ENCODE data around the gene INO80C. TPM values are rescaled to one million over a fixed set of nuclear protein-coding genes. Genes with fewer than 3 reads are reported as not detected.

The INO80C gene
- total RNA-seq, 1 experiment from 2014 or later: 42.3 TPM

GRCh38 chr18:35542356-35542755, 44.6 kb upstream of the INO80C start (continued):
- no peak for TF ChIP-seq NR2C2 (CRISPR knock-in tag; IDR thresholded peaks at IDR 0.05)
- TF ChIP-seq EMX1 (CRISPR knock-in tag; IDR thresholded peaks at IDR 0.05): no peak
- TF ChIP-seq ZSCAN18 (CRISPR knock-in tag; IDR thresholded peaks at IDR 0.05): no peak
- TF ChIP-seq, protein P1, sequence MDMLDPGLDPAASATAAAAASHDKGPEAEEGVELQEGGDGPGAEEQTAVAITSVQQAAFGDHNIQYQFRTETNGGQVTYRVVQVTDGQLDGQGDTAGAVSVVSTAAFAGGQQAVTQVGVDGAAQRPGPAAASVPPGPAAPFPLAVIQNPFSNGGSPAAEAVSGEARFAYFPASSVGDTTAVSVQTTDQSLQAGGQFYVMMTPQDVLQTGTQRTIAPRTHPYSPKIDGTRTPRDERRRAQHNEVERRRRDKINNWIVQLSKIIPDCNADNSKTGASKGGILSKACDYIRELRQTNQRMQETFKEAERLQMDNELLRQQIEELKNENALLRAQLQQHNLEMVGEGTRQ (CRISPR knock-in tag; IDR thresholded peaks at IDR 0.05): no peak
- TF ChIP-seq CBFB (CRISPR knock-in tag; IDR thresholded peaks at IDR 0.05; ENCODE audit: low read depth): no peak
- TF ChIP-seq ELF4 (CRISPR knock-in tag; IDR thresholded peaks at IDR 0.05; ENCODE audit: low read depth): no peak
- TF ChIP-seq, protein P2, sequence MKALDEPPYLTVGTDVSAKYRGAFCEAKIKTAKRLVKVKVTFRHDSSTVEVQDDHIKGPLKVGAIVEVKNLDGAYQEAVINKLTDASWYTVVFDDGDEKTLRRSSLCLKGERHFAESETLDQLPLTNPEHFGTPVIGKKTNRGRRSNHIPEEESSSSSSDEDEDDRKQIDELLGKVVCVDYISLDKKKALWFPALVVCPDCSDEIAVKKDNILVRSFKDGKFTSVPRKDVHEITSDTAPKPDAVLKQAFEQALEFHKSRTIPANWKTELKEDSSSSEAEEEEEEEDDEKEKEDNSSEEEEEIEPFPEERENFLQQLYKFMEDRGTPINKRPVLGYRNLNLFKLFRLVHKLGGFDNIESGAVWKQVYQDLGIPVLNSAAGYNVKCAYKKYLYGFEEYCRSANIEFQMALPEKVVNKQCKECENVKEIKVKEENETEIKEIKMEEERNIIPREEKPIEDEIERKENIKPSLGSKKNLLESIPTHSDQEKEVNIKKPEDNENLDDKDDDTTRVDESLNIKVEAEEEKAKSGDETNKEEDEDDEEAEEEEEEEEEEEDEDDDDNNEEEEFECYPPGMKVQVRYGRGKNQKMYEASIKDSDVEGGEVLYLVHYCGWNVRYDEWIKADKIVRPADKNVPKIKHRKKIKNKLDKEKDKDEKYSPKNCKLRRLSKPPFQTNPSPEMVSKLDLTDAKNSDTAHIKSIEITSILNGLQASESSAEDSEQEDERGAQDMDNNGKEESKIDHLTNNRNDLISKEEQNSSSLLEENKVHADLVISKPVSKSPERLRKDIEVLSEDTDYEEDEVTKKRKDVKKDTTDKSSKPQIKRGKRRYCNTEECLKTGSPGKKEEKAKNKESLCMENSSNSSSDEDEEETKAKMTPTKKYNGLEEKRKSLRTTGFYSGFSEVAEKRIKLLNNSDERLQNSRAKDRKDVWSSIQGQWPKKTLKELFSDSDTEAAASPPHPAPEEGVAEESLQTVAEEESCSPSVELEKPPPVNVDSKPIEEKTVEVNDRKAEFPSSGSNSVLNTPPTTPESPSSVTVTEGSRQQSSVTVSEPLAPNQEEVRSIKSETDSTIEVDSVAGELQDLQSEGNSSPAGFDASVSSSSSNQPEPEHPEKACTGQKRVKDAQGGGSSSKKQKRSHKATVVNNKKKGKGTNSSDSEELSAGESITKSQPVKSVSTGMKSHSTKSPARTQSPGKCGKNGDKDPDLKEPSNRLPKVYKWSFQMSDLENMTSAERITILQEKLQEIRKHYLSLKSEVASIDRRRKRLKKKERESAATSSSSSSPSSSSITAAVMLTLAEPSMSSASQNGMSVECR (CRISPR knock-in tag; IDR thresholded peaks at IDR 0.05; ENCODE audit: borderline replicate concordance): no peak

DNA sequence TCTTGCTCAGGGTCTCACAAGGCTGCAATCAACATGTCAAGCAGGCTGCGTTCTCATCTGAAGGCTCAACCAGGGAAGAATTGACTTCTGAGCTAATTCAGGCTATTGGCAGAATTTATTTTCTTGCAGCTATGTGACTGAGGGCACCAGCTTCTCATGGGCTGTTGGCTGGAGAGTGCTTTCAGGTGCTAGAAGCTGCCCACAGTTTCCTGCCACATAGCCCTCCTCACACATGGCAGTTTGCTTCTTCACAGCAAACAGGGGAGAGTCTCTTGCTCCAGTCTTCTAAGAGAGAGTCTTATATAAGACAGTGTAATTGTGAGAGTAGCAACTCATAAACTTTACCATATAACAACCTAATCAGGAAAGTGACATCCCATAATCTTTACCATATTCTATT, 37.5 kb upstream of the INO80C start:
- POLR2A ChIA-PET: no interaction called here
- no peak for ATAC-seq
- Mint-ChIP-seq H3K36me3 (peaks cover 17% of the 10 kb centered on the region), H3K4me1 (no peaks in the 10 kb centered on the region), H3K27ac (no peak overlapping the region), H3K4me3 (no peak overlapping the region), H3K27me3 (ENCODE audit: low read depth) (no peaks in the 10 kb centered on the region; the same call in 1 of the 2 replicates), H3K9me3 (peaks cover 44% of the 10 kb centered on the region)
- no peak for DNase-seq (ENCODE audit: low spot score)
- CTCF ChIA-PET: no interaction called here
- TF ChIP-seq, protein P3, sequence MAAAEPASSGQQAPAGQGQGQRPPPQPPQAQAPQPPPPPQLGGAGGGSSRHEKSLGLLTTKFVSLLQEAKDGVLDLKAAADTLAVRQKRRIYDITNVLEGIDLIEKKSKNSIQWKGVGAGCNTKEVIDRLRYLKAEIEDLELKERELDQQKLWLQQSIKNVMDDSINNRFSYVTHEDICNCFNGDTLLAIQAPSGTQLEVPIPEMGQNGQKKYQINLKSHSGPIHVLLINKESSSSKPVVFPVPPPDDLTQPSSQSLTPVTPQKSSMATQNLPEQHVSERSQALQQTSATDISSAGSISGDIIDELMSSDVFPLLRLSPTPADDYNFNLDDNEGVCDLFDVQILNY (CRISPR knock-in tag; IDR thresholded peaks at IDR 0.05): no peak
- TF ChIP-seq, protein P4, sequence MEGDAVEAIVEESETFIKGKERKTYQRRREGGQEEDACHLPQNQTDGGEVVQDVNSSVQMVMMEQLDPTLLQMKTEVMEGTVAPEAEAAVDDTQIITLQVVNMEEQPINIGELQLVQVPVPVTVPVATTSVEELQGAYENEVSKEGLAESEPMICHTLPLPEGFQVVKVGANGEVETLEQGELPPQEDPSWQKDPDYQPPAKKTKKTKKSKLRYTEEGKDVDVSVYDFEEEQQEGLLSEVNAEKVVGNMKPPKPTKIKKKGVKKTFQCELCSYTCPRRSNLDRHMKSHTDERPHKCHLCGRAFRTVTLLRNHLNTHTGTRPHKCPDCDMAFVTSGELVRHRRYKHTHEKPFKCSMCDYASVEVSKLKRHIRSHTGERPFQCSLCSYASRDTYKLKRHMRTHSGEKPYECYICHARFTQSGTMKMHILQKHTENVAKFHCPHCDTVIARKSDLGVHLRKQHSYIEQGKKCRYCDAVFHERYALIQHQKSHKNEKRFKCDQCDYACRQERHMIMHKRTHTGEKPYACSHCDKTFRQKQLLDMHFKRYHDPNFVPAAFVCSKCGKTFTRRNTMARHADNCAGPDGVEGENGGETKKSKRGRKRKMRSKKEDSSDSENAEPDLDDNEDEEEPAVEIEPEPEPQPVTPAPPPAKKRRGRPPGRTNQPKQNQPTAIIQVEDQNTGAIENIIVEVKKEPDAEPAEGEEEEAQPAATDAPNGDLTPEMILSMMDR (IDR thresholded peaks at IDR 0.05): no peak
- TF ChIP-seq MYBL2 (CRISPR knock-in tag; IDR thresholded peaks at IDR 0.05) (no peak), FOXP1 (CRISPR knock-in tag; IDR thresholded peaks at IDR 0.05; ENCODE audit: borderline replicate concordance) (no peak), ZNF317 (CRISPR knock-in tag; IDR thresholded peaks at IDR 0.05; ENCODE audit: borderline replicate concordance, low read depth) (no peak), SMAD3 (CRISPR knock-in tag; IDR thresholded peaks at IDR 0.05; ENCODE audit: borderline replicate concordance) (no peak), ATF3 (CRISPR knock-in tag; conservative IDR thresholded peaks at IDR 0.05) (no peak), SP1 (CRISPR knock-in tag; conservative IDR thresholded peaks at IDR 0.05) (no peak), ZNF416 (CRISPR knock-in tag; IDR thresholded peaks at IDR 0.05) (no peak), ZBTB21 (CRISPR knock-in tag; IDR thresholded peaks at IDR 0.05; ENCODE audit: borderline replicate concordance) (no peak), KAT7 (CRISPR knock-in tag; IDR thresholded peaks at IDR 0.05; ENCODE audit: borderline replicate concordance) (no peak), TP53 (CRISPR knock-in tag; IDR thresholded peaks at IDR 0.05) (no peak), ZNF219 (CRISPR knock-in tag; IDR thresholded peaks at IDR 0.05; ENCODE audit: borderline replicate concordance) (no peak)
- TF ChIP-seq, protein P5, sequence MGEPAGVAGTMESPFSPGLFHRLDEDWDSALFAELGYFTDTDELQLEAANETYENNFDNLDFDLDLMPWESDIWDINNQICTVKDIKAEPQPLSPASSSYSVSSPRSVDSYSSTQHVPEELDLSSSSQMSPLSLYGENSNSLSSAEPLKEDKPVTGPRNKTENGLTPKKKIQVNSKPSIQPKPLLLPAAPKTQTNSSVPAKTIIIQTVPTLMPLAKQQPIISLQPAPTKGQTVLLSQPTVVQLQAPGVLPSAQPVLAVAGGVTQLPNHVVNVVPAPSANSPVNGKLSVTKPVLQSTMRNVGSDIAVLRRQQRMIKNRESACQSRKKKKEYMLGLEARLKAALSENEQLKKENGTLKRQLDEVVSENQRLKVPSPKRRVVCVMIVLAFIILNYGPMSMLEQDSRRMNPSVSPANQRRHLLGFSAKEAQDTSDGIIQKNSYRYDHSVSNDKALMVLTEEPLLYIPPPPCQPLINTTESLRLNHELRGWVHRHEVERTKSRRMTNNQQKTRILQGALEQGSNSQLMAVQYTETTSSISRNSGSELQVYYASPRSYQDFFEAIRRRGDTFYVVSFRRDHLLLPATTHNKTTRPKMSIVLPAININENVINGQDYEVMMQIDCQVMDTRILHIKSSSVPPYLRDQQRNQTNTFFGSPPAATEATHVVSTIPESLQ (CRISPR knock-in tag; IDR thresholded peaks at IDR 0.05): no peak
- TF ChIP-seq, protein P6, sequence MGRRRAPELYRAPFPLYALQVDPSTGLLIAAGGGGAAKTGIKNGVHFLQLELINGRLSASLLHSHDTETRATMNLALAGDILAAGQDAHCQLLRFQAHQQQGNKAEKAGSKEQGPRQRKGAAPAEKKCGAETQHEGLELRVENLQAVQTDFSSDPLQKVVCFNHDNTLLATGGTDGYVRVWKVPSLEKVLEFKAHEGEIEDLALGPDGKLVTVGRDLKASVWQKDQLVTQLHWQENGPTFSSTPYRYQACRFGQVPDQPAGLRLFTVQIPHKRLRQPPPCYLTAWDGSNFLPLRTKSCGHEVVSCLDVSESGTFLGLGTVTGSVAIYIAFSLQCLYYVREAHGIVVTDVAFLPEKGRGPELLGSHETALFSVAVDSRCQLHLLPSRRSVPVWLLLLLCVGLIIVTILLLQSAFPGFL (CRISPR knock-in tag; IDR thresholded peaks at IDR 0.05; ENCODE audit: borderline replicate concordance): no peak
- TF ChIP-seq, protein P7, sequence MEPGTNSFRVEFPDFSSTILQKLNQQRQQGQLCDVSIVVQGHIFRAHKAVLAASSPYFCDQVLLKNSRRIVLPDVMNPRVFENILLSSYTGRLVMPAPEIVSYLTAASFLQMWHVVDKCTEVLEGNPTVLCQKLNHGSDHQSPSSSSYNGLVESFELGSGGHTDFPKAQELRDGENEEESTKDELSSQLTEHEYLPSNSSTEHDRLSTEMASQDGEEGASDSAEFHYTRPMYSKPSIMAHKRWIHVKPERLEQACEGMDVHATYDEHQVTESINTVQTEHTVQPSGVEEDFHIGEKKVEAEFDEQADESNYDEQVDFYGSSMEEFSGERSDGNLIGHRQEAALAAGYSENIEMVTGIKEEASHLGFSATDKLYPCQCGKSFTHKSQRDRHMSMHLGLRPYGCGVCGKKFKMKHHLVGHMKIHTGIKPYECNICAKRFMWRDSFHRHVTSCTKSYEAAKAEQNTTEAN (CRISPR knock-in tag; IDR thresholded peaks at IDR 0.05): no peak

All from WTC11 (cell line).